ENCODE results near the gene MAGEF1.

DNA sequence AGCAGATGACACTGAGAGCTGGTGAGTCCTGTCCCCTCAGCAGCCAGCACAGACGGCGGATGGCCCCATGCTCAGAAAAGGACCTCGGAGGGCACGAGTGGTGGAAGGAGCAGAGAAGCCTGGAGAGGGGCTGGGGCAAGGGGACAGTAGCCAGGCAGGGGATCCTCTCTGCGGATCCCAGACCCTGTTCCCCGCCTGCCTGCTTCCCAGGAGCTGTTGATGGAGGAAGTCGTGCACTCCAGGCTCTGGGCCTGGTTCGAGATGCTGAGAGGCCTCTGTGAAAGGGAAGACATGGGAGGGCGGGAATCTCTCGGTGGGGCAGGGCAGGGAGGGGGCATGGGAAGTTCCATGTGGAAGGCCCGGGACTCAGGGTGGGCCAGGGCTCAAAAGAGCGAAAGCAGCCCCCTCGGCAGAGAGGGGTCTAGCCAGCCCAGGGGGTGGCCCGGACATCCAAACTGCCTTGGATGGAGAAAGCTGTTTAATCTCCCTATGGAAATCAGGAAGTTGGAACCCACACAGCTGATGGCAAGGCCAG, 47.9 kb upstream of the MAGEF1 start:
- TF ChIP-seq POLR2AphosphoS5 (IDR thresholded peaks at IDR 0.05; ENCODE audit: low read depth, low read length): no peak
- TF ChIP-seq, protein P1, sequence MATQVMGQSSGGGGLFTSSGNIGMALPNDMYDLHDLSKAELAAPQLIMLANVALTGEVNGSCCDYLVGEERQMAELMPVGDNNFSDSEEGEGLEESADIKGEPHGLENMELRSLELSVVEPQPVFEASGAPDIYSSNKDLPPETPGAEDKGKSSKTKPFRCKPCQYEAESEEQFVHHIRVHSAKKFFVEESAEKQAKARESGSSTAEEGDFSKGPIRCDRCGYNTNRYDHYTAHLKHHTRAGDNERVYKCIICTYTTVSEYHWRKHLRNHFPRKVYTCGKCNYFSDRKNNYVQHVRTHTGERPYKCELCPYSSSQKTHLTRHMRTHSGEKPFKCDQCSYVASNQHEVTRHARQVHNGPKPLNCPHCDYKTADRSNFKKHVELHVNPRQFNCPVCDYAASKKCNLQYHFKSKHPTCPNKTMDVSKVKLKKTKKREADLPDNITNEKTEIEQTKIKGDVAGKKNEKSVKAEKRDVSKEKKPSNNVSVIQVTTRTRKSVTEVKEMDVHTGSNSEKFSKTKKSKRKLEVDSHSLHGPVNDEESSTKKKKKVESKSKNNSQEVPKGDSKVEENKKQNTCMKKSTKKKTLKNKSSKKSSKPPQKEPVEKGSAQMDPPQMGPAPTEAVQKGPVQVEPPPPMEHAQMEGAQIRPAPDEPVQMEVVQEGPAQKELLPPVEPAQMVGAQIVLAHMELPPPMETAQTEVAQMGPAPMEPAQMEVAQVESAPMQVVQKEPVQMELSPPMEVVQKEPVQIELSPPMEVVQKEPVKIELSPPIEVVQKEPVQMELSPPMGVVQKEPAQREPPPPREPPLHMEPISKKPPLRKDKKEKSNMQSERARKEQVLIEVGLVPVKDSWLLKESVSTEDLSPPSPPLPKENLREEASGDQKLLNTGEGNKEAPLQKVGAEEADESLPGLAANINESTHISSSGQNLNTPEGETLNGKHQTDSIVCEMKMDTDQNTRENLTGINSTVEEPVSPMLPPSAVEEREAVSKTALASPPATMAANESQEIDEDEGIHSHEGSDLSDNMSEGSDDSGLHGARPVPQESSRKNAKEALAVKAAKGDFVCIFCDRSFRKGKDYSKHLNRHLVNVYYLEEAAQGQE (IDR thresholded peaks at IDR 0.05; ENCODE audit: insufficient read depth in 1 of 2, low read depth in 2 of 2, low read length in 2 of 2): no peak
- TF ChIP-seq TAF1 (IDR thresholded peaks at IDR 0.05; ENCODE audit: borderline replicate concordance, insufficient read depth, low read length): no peak
- TF ChIP-seq SIN3A (IDR thresholded peaks at IDR 0.05; ENCODE audit: borderline replicate concordance, insufficient read depth, low read length): no peak
